ENCODE results near the gene ERLIN1.

GRCh38 chr10:100184426-100184825, 1.4 kb downstream of the ERLIN1 start:
- TF ChIP-seq CTCF (conservative IDR thresholded peaks at IDR 0.05; ENCODE audit: low read depth, low read length) (no peak), EZH2 (IDR thresholded peaks at IDR 0.05; ENCODE audit: low read length, unreplicated experiment) (no peak)
